T-helper 9 cell (primary cell): ENCODE results near the gene GNG2.
A peak's percentile ranks its signal among the peaks of the same experiment; 100 is the strongest.

Source experiments
- DNase-seq: peaks from one replicate; pipeline ENCODE4 v3.0.0-alpha.2; 2020

GNG2 gene

DNA sequence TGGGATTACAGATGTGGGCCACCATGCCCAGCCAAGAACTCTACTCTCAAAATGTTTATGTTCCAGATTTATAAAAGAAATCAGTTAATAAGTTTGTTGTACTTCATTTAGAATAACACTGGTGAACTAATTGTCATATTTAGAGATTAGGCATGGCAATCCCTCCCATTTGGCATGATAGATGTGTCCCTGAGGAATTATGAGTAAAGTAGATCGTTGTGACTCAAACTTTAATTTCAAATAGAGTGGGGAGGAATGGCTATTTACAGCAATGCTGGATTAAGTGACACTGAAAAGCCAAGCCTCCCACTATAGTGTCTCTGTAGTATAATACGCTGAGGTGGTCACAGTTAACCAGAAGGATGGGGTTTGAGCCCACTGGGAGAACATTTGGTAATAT lies 89.6 kb downstream of the GNG2 start:
- no peak for DNase-seq

GRCh38 chr14:51951656-51952055 lies 91.2 kb downstream of the GNG2 start:
- DNase-seq = no peak

- DNase-seq = no peak
Measured at GRCh38 chr14:51954031-51954430, 93.6 kb downstream of the GNG2 start.

- DNase-seq = no peak
Measured at GRCh38 chr14:51954657-51955056, 94.2 kb downstream of the GNG2 start.

- DNase-seq = no peak
Measured at GRCh38 chr14:51957950-51958349, 97.5 kb downstream of the GNG2 start.

DNA sequence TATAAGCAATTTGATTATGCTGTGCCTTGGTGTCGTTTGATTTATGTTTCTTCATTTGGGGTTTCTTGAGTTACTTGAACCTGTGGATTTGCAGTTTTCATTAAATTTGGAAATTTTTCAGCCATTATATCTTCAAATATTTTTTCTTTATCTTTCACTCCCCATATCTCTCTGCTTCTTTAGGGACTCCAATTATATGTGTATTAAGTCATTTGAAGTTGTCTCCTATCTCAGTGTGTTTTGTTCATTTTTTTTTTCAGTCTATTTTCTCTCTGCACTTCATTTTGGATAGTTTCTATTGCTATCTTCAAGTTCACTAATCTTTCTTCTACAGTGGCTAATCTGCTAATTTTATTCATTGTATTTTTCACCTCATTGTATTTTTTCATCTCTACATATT lies 99.5 kb downstream of the GNG2 start:
- no peak for DNase-seq

DNA sequence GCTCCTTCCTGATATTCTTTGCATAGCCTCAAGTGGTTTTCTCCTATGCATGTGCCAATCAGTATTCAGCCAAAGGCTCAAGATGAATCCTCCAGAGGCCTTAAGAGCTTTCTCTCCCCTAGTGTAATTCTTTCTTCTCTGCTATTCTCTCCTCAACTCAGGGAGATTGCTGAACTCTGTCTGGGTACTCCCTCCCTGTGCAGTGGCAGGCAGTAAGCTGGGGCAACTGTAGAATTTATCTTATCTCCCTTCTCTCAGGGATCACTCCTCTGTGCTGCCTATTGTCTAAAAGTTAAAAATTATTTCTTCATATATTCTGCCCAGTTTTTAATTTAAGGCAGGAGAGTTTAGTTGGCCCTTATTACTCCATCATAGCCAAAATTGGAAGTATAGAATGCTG lies 100.5 kb downstream of the GNG2 start:
- DNase-seq = no peak

GRCh38 chr14:51962711-51963110 lies 102.3 kb downstream of the GNG2 start:
- DNase-seq = no peak

- no peak for DNase-seq
Measured at GRCh38 chr14:51963286-51963685, 102.9 kb downstream of the GNG2 start.

GRCh38 chr14:51967521-51967920 lies 107.1 kb downstream of the GNG2 start:
- no peak for DNase-seq

DNA sequence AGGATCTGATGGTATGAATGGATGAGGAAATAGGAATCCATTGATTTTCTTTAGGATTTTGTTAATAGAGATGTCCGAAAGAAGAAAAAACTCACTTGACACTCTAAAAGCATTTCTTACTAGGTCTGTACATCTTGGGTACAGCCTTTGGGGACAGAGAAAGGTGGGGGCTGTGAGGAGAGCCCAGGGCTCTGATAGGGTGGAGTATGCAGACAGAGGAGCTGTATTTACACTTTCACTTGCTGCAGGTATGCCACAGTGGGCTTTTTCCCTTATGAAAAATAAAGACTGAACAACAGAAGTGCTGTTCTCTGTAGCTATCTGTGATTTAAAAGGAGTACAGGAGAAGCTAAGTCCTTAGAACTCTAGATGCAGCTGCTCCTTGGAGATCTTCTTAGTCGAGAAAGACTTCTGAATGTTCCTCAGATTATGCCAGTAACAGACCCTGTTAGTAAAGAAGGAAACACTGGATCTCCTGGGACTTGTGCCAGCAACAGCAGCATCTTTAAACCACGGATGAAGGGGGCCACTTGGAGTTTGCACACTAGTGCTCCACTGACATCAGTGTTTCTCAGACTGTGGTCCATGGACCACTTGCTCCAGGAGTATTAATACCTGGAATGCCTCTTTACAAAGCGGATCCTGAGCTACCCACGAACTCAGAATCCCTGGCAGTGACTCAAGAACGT lies 109.6 kb downstream of the GNG2 start:
- DNase-seq = no peak

DNA sequence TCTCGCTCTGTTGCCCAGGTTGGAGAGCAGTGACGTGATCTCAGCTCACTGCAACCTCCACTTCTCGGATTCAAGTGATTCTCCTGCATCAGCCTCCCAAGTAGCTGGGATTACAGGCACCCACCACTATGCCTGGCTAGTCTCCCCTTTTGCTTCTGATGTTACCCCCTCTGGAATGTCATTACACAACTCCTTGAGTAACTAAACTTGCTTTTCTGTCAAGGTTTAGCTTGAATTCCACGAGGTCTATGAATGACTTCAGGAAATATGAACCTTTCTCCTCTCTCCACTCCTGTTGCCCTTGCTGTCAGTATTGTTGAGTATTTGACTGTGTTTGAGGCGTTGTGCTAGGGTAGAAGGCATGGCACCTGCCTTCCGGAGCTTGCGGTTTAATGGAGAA lies 112.2 kb downstream of the GNG2 start:
- no peak for DNase-seq

- DNase-seq = no peak
Measured at GRCh38 chr14:51977075-51977474, 116.7 kb downstream of the GNG2 start.

DNA sequence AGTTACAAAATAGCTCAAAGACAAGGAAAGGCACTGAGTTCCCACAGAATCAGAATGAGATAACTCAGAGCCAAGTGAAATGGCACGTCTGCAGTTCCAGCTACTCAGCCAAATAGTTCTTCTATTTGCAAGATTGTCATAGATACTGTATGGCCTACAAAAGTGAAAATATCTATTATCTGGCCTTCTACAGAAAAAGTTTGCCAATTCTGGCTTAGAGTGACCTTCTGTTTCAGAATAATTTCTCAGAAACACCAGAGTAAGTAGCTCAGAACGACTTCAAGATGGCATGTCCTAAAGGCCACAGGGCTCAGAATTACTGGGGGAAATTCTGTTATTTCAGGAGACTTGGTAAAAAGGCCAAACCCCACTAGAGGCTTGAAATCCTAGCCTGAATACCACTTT lies 118.3 kb downstream of the GNG2 start:
- DNase-seq = no peak

- DNase-seq = peak; percentile 84
Measured at GRCh38 chr14:51979088-51979709, 118.8 kb downstream of the GNG2 start.

DNA sequence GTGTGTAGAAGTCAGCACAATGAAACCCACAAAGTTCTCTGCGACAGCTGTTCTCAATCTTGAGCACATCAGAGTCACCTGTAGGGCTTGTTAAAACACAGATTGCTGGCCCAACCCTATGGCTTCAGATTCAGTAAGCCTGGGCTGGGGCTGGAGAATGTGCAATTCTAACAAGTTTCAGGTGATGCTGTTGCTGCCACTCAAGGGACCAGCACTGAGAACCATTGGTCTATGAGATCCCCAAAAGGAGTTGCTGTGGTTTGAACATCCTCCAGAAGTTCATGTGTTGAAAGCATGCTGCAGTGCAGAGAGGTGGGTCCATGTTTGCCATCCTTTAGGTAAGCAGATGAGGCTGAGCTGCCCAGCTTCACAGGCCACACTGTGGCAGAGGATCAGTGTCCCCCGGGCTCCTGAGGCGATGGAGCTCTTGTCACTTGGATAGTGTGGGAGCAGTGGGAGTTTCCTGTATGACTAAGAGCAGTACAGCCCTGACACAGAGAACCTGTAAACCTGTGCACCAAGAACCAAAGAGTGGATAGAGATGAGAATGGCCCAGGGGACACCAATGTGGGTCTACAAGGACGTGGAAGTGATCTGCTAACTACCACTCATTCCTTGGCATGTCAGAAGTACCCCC lies 120.9 kb downstream of the GNG2 start:
- DNase-seq = no peak

- DNase-seq = no peak
Measured at GRCh38 chr14:51988221-51988620, 127.8 kb downstream of the GNG2 start.

DNA sequence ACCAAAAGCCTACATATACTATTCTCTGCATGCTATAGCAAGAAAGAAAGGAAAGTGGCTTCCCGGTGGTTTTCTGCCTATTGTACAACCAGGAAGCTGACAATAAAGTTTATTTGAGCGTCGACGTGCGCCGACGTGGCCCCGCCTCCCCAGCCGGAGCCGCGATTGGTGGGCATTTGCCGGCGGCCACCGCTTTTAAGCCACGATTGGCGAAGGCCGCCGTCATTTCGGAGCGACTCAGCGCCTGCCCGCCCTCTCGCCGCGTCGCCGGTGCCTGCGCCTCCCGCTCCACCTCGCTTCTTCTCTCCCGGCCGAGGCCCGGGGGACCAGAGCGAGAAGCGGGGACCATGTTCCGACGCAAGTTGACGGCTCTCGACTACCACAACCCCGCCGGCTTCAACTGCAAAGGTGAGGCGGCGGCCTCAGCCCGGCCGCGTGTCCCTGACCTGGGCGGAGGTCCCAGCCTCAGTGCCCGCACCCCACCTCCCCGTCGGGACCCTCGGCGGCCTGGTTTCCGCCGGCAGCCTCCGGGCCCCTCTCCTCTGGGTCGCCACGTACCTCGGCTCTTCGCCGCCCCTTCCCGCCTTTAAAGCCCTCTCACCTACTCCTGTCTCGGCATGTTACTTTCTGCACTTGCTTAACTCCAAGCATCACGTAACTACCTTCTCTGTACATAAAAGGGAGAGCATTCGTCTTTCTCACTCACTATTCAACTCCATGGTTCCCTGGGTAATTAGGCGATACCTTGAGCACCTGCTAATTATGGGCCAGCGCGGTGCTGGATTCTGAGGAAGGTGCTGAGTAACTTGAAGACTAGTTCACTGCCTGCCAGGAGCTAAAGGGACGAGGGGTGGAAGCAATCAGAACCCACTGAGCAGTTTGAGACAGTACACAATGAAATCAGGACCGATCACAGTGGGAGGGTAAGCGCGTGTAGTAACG lies 129.2 kb downstream of the GNG2 start, which contains the start of gene RTRAF:
RTRAF (plus strand) TSS at position 254 of the 942 bp plus-strand sequence; CDS start at position 348, 94 bp downstream.
- peak; percentile 86 for DNase-seq

DNA sequence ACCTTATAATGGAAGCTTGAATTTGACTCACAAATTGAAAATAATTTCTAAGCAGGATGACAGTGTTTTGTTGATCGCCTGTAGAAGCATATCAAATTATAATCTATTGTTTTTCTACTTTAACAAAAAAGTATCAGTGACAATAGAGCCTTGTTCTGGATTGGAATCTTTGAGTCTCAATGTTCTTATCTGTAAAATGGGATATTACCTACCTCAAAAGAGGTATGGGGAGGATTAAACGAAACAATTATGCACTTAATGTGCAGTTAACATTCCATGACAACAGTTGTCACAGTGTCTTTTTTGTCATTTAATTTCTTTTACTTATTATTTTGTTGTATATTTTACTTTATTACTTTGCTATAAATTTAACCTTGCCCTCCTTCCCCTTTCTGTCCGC lies 130.1 kb downstream of the GNG2 start:
- no peak for DNase-seq

DNA sequence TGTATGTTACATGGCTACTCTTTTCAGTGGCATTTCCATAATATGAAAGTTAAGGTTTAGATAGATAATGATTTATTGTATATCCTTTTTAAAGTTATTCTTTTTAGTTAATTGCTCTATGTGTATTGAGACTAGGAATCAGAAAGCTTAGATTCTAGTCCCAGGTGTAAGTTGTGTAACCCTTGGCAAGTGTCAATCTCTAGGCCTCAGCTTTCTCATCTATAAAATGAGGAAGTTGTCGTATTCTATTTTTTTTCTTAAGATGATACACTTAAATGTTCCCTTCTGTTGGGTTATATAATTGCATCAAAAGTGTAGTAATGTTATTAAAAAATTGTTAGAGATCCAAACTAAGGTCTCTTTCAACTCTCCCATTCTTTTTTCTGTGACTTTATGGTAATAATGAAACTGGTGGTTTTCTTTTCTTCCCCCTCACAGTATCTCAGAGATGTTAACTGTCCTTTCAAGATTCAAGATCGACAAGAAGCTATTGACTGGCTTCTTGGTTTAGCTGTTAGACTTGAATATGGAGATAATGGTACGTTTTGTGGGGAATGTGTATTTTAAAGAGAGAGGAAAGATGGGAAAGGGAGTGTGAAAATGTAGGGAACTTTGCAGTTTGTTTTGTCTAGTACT lies 133.0 kb downstream of the GNG2 start:
- DNase-seq = no peak

- DNase-seq = no peak
Measured at GRCh38 chr14:51996148-51996746, 135.8 kb downstream of the GNG2 start.

- DNase-seq = no peak
Measured at GRCh38 chr14:51998348-51998747, 137.9 kb downstream of the GNG2 start.
